ENCODE results near the gene SPARC.

GRCh38 chr5:151680944-151681427 is 5.7 kb downstream of the SPARC start:
- TF ChIP-seq CTCF (IDR thresholded peaks at IDR 0.05) (no peak), ZFX (IDR thresholded peaks at IDR 0.05; ENCODE audit: borderline replicate concordance) (no peak)
